HFF-Myc (cell line): ENCODE measurements around the gene C16orf78.
"Not testable (repeated sequence)": the region's sequence is repeated elsewhere in the genome, so short reads cannot be mapped to it uniquely, and the experiment has no call there.

Experiments
- DNase-seq: peaks from one replicate; pipeline ENCODE4 v3.0.0-alpha.2; 2011; ENCODE audit warnings: low read depth; ENCODE audit errors: extremely low read depth
- H3K4me3 ChIP-seq: replicated peaks from 2 replicates; pipeline ENCODE4 v1.5.1; 2011; ENCODE audit warnings: low read depth, mild to moderate bottlenecking, control low read depth, low read length
- TF ChIP-seq, protein P1 (sequence below): IDR thresholded peaks from 2 replicates; pipeline ENCODE4 v1.5.1; 2012; ENCODE audit warnings: mild to moderate bottlenecking, low read depth, low read length, control low read depth; ENCODE audit errors: missing control alignments

C16orf78 gene

DNA sequence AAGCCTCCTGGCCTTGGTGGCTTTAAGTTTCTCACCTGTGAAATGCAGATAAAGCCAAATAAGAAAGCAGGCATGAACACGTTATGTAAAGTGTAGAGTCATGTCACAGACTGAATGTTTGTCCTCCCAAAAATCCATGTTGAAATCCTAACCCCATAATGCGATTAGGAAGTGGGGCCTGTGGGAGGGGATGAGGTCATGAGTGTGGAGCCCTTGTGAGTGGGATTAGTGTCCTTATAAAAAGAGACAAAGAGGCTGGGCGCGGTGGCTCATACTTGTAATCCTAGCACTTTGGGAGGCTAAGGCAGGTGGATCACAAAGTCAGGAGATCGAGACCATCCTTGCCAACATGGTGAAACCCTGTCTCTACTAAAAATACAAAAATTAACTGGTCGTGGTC lies 19.5 kb upstream of the C16orf78 start:
- DNase-seq, result no peak
- TF ChIP-seq, protein P1, sequence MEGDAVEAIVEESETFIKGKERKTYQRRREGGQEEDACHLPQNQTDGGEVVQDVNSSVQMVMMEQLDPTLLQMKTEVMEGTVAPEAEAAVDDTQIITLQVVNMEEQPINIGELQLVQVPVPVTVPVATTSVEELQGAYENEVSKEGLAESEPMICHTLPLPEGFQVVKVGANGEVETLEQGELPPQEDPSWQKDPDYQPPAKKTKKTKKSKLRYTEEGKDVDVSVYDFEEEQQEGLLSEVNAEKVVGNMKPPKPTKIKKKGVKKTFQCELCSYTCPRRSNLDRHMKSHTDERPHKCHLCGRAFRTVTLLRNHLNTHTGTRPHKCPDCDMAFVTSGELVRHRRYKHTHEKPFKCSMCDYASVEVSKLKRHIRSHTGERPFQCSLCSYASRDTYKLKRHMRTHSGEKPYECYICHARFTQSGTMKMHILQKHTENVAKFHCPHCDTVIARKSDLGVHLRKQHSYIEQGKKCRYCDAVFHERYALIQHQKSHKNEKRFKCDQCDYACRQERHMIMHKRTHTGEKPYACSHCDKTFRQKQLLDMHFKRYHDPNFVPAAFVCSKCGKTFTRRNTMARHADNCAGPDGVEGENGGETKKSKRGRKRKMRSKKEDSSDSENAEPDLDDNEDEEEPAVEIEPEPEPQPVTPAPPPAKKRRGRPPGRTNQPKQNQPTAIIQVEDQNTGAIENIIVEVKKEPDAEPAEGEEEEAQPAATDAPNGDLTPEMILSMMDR, result no peak

DNA sequence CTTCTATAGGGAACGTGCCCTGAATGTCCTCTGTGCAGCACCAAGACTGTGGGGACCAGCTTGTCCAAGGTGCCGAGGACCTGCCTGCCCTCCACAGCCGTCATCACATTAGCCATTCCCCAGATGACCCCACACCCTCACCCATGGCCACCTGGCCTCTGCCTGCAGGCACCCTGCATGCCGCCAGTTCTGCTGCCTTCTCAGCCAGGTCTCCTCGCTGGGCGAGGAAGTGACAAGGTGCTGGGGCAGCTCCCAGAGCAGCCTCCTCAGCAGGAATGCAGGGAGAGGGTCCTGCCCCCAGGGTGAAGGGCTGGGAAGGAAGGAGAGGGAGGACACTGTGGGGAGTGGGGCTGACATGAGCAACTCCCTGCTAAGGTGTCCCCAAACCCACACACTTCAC lies 18.6 kb upstream of the C16orf78 start:
- no peak overlapping the region for H3K4me3 ChIP-seq
- TF ChIP-seq, protein P1, result no peak
- DNase-seq, result no peak

More for the DNA sequence above, 19.5 kb upstream of the C16orf78 start:
- no peak overlapping the region for H3K4me3 ChIP-seq

DNA sequence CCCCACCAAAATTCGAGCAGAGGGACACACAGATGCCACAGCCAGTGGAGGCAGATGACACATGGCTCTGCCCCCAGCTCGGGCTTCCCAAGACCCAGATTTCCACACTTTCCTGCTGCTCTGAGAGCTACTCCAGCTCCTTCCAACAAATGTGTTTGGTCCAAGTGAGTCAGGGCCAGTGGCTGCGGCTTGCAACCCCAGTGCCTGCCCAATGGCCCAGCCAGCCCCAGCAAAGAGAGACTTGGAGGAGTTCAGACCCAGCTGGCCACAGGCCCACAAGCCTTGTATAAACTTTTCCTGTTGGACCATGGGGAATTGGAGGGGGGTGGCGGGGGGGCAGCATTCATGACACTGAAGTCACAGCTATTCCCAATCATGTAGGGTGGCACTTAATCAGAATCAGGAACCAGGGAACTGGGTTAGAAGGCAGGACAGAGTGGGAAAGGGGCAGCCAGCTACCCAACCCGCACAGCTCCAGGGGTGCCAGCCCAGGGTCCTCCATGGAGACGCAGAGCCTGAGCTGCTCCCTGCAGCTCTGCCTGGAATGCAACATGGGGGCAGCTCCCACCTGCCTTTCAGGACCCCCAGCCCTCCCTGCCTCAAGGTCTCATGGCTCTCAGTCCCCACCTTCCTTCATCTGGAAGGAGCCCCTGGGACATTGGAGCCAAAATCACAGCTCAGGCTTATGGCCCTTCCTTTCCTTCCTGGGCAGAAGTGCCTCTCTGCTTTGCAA lies 17.5 kb upstream of the C16orf78 start:
- DNase-seq, result no peak
- no peak overlapping the region for H3K4me3 ChIP-seq
- TF ChIP-seq, protein P1, result no peak

DNA sequence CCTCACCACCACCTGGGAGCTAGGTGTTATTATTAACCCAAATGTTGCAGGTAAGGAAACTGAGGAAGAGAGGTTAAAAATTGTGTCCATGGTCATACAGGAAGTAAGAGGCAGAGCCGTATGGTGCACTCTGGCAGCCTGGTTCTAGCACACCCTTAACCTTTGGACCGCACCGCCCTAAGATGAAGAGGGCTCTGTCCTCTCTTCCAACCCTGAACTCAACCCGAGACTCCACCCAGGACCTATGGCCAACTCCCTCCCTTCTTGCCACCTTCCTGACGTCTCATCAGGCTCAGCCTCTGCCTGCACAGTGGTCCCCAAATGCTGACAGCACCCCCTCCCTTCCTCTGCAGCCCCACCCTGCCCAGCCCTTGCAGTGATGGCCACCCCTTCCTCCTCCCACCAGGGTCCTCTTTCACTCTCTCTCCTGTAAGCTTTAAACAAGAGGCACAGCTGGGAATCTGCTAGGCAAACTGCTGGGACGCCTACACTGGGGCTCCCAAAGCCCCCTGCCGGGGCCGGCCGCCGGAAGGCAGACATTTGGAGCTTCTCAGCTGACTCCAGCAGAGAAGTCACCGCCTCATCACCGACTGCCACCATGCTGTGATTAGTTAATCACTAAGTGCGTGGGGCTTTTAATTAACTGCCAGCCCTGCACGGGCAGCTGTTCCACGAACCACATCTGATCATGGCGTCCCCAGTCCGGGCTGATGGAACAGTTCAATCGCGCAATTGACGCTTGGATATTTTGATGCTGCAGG lies 16.7 kb upstream of the C16orf78 start:
- TF ChIP-seq, protein P1, result no peak
- DNase-seq, result no peak
- H3K4me3 ChIP-seq, result no peak overlapping the region

DNA sequence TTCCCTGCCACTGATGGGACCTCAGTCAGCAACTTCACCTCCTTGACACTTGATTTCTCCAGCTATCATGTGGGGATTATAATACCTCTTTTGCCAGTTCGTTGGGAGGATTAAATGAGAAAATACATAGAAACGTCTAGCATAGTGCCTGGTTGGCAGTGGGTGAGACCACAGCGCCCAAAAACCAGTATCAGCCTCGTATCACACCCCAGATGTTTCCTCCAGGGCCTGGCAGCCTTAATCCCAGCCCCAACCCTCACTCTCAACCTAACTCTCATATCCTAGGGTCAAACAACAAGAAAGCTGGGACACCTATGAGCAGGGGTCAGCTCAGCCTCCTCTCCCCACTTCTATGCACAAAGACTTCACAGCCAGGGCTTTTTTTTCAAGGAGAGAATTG lies 14.0 kb upstream of the C16orf78 start:
- no peak for DNase-seq
- H3K4me3 ChIP-seq, result no peak overlapping the region
- TF ChIP-seq, protein P1, result no peak

DNA sequence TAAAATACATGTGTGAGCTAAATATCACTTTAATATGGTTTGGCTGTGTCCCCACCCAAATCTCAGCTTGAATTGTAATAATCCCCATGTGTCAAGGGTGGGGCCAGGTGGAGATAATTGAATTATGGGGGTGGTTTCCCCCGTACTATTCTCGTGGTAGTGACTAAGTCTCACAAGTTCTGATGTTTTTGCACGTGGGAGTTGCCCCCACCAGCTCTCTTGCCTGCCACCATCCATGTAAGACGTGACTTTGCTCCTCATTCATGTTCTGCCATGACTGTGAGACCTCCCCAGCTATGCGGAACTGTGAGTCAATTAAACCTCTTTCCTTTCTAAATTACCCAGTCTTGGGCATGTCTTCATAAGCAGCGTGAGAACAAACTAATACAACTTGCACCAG lies 11.9 kb upstream of the C16orf78 start:
- not testable (repeated sequence) for H3K4me3 ChIP-seq, DNase-seq

DNA sequence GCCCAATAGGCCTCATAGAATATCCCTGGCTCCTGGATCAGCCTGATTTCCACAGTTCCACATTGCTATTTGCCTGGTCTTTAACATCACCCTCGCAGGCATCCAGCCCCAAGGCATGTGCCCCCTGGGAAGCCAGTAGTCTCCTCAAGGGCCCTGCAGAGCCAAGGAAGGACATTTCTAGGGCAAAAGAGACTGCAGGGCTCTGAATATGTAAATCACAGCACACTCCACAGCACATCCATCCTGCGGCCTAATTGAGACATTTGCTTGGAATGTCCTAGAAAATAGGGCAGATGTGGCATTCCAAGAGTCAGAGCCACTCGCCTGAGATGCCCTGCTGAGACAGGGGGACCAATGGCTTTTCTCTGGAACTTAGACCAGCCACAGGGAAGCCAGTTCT lies 11.4 kb upstream of the C16orf78 start:
- TF ChIP-seq, protein P1, result no peak
- no peak overlapping the region for H3K4me3 ChIP-seq
- DNase-seq, result no peak
